GM18520 (cell line): ENCODE measurements around the gene SEZ6.

Source experiments
- ATAC-seq: cut with Tn5 transposase; IDR thresholded peaks from one replicate; pipeline ENCODE4 v1.9.1; 2021; ENCODE audit not compliant: unreplicated experiment

The SEZ6 gene

DNA sequence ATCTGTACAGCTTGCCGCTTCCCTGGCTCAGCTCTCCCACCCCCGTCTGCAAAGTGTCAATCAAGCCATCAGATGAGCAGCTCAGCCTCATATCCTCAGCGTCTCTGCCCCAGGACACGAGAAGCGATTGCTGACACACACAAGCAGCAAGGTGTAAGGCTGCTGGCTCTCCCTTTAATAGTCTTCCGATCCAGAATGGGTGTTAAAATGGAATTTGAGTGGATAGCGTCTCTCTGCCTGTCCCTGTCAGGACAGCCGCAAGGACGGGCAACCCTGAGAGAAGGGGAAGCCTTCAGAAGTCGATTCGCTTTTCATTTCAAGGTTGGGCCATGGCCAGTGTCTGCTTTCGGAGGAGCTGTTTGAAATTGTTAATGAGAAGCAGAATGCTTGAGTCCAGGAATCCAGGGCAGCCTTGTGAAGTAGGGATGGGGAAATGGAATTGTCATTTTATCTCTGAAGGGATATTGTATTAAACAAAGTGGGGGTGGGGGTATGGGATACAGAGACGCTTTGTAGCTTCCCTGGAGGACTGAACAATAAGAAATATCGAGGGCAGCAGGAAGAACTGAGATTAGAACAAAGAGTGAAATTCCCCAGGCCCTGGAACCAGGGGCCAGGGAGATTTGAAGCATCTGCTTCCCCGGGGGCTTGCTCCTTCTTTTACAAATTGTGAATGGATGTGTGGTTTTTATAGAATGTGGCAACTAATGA, 32.4 kb upstream of the SEZ6 start:
- ATAC-seq, result no peak

DNA sequence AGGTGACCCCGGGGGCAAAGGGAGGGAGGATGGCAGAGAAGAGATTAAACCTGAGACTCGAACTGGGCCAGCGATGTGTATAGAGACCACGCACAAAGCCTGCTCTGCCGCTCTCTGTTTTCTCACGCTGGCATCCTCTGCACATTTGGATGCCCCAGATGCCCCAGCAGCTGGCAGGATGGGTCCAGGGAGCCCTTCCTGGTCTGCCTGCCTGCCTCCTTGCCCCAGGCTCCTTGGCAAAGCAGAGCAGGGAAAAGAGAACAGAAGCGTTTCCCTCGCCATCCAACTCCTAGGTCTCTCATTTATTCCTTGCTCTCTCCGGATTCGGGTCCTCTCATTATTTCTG, 31.9 kb upstream of the SEZ6 start:
- ATAC-seq, result no peak

DNA sequence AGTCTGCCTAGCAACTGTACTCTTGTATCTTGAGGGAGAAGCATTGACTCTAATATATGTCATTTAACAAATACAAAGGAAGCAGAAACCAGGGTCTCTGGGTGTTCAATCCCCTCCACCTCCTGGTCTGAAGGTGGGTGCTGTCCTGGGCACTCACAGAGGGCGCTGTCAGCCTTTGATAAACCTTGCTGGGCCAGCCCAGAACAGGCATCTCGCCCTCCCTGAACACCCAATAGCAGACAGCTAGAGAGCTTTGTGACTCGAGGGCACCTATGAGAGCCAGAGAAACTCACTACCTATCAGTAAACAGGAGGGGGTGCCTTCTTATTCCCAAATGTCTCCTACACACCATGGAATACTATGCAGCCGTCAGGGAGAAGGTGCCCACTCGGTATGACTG, 30.8 kb upstream of the SEZ6 start:
- no peak for ATAC-seq

- ATAC-seq, result no peak
These were observed 28.7 kb upstream of the SEZ6 start for GRCh38 chr17:29034510-29034909.

- no peak for ATAC-seq
These were observed 27.0 kb upstream of the SEZ6 start for GRCh38 chr17:29032857-29033197.

DNA sequence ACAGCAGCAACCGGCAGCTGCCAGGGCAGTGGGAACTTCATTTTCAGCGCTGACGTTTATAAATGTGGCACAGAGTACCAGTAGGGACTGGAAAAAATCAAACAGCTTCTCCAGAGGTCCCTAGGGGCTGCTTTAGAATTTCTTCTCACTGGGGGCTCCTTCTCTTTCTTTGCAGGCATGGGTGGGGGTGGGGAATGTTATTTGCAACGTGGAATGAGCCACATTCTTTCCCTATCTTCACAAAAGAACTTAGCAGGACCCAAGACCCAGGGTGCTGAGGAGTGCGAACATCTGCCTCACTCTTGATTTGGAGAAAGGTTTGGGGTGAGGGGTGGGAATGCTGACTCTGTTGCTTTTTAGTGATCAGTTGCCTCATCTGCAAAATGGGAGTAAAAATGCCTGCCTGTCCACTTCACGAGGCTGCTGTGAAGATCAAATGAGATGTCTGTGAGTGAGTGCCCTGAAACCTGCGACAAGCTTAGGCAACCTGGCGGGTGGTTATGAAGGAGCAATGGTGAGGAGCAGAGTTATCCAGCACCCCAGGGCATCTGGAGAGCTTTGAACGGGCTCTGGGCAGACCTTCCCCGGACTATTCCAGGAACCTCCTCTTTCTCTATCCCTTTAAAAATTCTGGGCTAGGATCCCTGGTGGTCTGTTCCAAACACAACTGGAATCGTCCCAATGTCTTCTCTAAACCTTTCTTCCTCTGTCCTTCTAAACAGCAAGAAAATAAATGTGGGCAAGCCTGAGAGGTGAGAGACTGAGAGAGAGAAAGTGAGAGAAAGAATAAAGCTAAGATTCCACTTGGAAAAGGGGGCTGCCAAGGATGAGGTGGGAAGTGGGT, 26.4 kb upstream of the SEZ6 start:
- ATAC-seq, result no peak

GRCh38 chr17:29031488-29031887, 25.7 kb upstream of the SEZ6 start:
- ATAC-seq, result no peak

GRCh38 chr17:29024316-29024952, 18.6 kb upstream of the SEZ6 start:
- no peak for ATAC-seq

DNA sequence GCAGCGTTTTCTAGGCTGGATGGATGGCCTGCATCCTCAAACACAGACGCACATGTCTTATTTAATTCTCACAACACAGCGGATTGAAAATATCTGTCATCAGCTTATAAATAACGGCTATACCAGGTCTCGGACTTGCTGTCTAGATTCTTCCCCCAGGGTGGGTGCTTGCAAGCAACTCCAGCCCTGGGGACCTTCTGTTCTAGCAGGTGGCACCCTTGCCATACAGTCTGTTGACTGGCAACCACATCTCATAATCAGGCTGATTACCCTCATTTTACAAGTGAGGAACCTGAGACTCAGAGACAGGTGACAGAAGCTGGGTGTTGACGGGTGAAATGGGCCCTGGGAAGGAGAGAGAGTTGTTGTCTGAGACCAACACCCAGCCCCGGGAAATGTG, 16.2 kb upstream of the SEZ6 start:
- ATAC-seq, result no peak

DNA sequence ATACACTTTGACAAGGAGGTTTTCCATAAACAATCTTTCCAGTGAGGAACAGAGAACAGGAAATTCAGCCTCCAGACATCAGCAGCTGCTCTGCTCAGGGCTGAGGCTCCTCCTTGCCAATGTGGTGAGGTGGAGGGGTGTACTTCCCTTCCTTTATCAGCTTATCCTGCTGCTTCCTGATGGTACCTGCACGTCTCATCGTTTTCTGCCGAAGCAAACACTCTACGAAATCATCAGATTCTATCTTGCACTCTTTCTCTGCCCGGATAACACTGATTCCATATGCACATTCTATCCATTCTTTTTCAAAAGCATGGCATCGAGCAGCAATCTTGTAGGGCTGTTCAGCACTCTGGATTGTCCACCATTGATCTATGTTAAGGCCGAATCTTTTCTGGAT, 15.4 kb upstream of the SEZ6 start:
- ATAC-seq, result no peak

GRCh38 chr17:29020576-29020975, 14.7 kb upstream of the SEZ6 start:
- no peak for ATAC-seq

- no peak for ATAC-seq
These were observed 13.8 kb upstream of the SEZ6 start for GRCh38 chr17:29019475-29020181.

- ATAC-seq, result no peak
These were observed 13.1 kb upstream of the SEZ6 start for GRCh38 chr17:29018788-29019474.

DNA sequence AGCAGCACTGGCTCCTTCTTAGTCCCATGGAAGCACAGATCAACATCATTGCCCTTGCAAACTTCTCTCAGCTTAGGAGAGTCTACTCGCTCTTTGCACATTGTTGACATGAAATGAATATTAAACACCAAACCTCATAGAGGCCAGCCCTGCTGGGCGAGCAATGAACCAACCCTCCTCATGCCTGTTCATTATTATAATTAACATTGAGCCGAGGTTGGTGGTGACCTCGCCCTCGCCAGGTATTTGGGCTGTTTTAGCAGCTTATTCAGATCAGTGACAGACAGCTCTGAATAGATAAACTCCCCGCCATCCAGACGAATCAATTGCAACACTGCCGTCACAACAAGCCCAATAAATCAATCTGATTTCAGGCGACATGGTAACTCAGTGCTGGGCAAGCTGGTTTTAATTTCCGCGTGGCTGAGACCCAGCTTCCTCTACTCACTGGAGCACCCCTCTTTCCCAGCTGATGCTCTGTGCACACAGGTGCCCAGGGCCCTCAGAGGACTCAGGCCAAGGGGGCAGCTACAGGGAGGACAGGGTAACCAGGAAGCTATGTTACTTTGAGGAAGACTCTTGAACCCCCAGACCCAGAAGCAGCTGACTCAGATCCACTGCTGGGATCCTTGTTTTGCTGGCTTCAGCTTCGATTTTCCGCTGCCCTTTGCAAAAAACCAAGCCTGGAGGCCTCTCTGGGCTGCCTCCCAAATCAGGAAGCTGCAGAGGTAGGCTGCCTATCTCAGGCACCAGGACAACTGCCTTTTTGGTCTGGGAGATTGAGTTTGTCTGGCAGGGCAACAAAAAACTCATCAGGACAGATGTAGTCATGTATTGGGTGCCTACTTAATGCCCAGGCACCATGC, 10.7 kb upstream of the SEZ6 start:
- ATAC-seq, result no peak

DNA sequence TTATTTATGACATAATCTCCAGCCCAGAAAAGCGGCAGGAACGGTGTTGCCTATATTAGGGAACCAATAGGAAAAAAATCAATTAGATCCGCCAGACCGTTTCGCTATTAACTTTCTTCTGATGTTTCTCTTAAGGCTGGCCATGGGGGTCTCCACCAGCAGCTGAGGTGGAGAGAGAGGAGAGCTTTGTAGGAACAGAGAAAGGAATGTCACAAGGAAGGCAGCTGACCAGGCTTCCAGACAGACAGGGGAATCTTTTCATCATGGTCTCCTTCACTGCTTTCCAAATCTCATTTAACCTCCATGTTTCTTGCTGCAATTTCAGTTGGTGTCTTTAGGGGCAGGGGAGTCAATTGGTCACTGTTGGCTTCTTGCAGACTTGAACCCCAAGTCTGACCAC, 8.9 kb upstream of the SEZ6 start:
- no peak for ATAC-seq

GRCh38 chr17:29012535-29012934, 6.7 kb upstream of the SEZ6 start:
- ATAC-seq, result no peak

DNA sequence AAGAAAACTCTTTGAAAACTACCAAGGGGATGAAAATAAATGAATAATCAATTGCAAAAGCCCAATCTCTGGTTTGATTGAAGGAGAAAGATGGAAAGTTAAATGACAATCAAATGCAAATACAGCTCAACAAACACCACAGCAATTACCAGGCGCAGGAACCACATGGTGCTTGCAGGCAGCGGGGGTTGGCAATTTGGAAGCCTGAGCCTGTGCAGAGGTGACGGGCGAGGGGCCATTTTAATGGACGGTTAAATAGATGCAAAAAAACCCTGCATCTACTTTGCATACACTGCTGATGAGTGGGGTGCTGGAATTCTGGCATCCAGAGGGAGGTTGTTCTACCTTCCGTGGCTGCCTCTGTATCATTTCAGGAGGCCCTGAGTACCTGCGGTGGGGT, 4.8 kb upstream of the SEZ6 start:
- no peak for ATAC-seq

GRCh38 chr17:29010129-29010528, 4.3 kb upstream of the SEZ6 start:
- ATAC-seq, result no peak

- no peak for ATAC-seq
These were observed 2.8 kb upstream of the SEZ6 start for GRCh38 chr17:29008591-29008990.

DNA sequence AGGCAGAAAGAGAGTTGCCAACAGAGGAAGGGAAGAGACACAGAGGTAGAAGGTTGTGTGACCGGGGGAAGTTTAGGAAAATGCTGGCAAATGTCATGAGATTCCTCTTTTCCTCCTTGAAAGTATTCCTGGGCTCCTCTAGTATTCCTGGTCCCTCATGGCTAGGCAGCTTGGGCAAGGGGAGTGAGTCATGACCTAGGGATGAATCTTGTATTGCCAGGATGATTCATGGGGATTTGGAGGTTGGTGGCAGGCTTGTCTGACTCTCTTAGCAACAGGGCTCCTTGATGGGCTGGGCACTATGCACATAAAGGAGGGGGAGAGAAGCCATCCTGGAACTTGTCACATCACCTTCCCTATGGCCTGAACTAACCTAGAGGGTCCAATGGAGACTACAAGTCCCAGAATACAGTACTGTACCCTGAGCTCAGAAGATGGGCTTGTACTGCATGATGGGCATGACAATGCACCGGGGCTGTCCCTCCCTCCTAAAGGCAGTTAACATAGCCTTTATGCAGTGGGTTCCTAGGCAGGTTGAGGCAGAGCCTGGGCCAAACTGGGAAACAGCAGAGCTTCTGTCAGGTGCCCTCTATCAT, 2.1 kb upstream of the SEZ6 start:
- no peak for ATAC-seq
